Fibroblast of lung (primary cell): ENCODE measurements around the gene TFAM. TPM values are rescaled to one million over a fixed set of nuclear protein-coding genes. Genes with fewer than 3 reads are reported as not detected.
A peak's percentile ranks its signal among the peaks of the same experiment; 100 is the strongest.

Experiments
- DNase-seq, 2 donors: peaks; one replicate each; pipeline versions ENCODE4 v3.0.0 to v3.0.0-alpha.2; 2010; ENCODE audit warnings: low read depth in 2 of 2
- H2AFZ ChIP-seq: 2 replicates; pipeline ENCODE4 v1.5.1; 2012; ENCODE audit warnings: low read length, control low read depth, inconsistent platforms
- H3K27ac ChIP-seq: 2 replicates; pipeline ENCODE4 v1.5.1; 2011; ENCODE audit warnings: low read length, control low read depth; ENCODE audit not compliant: insufficient read depth
- H3K27me3 ChIP-seq: 2 replicates; pipeline ENCODE4 v1.5.1; 2011; ENCODE audit warnings: mild to moderate bottlenecking, low read length; ENCODE audit not compliant: control insufficient read depth, insufficient read depth
- H3K36me3 ChIP-seq: 2 replicates; pipeline ENCODE4 v1.5.1; 2011; ENCODE audit warnings: low read length; ENCODE audit not compliant: control insufficient read depth, insufficient read depth
- H3K4me1 ChIP-seq: 2 replicates; pipeline ENCODE4 v1.5.1; 2011; ENCODE audit warnings: low read length; ENCODE audit not compliant: control insufficient read depth, insufficient read depth; ENCODE audit errors: extremely low read depth
- H3K4me2 ChIP-seq: 2 replicates; pipeline ENCODE4 v1.5.1; 2011; ENCODE audit warnings: low read length, control low read depth; ENCODE audit not compliant: insufficient read depth; ENCODE audit errors: extremely low read depth
- H3K4me3 ChIP-seq, 4 experiments: fragments of 200-600 bp in 1 of 4; sonication (generic) in 1 of 4; replicated peaks in 1 of 4; 2 replicates each; pipeline ENCODE4 v1.5.1; 2011 to 2016; ENCODE audit warnings: low read length in 4 of 4, low read depth in 3 of 4, mild to moderate bottlenecking in 3 of 4, control low read depth in 2 of 4, inconsistent platforms in 1 of 4, mixed read lengths in 1 of 4; ENCODE audit not compliant: insufficient read depth in 1 of 4; ENCODE audit errors: control extremely low read depth in 1 of 4
- H3K79me2 ChIP-seq: 2 replicates; pipeline ENCODE4 v1.5.1; 2012; ENCODE audit warnings: mild to moderate bottlenecking, low read length, inconsistent platforms; ENCODE audit not compliant: control insufficient read depth, insufficient read depth
- H3K9ac ChIP-seq: 2 replicates; pipeline ENCODE4 v1.5.1; 2011; ENCODE audit warnings: mild to moderate bottlenecking, low read length, control low read depth; ENCODE audit not compliant: insufficient read depth
- H3K9me3 ChIP-seq: 2 replicates; pipeline ENCODE4 v1.5.1; 2012; ENCODE audit warnings: low read depth, low read length; ENCODE audit not compliant: control insufficient read depth, insufficient read depth
- H4K20me1 ChIP-seq: 2 replicates; pipeline ENCODE4 v1.5.1; 2011; ENCODE audit warnings: low read length; ENCODE audit not compliant: control insufficient read depth, insufficient read depth; ENCODE audit errors: extremely low read depth
- EZH2 ChIP-seq: IDR thresholded peaks from 2 replicates; pipeline ENCODE4 v1.5.1; 2012; ENCODE audit warnings: low read length, control low read depth, mild to moderate bottlenecking; ENCODE audit errors: missing control alignments
- polyA plus RNA-seq, 2 donors: library from polyadenylated mRNA; depleted of rRNA in 1 of 2; stranded (reverse) in 1 of 2; unstranded in 1 of 2; fragments of >200 nt; gene quantifications; 2 replicates each; pipeline ENCODE4 v1.2.1, GENCODE V29; 2011 to 2012; ENCODE audit warnings: missing spikeins in 1 of 2
- total RNA-seq: library from RNA; depleted of rRNA; stranded (reverse); fragments of >200 nt; gene quantifications from 2 replicates; pipeline ENCODE4 v1.2.1, GENCODE V29; 2014
- TF ChIP-seq, protein P1 (sequence below), 2 donors: IDR thresholded peaks in 1 of 2; conservative IDR thresholded peaks in 1 of 2; 1 replicate in 1 of 2; 2 replicates in 1 of 2; pipeline ENCODE4 v1.5.1; 2011 to 2012; ENCODE audit warnings: low read length in 2 of 2, control low read depth in 1 of 2, inconsistent platforms in 1 of 2, low read depth in 1 of 2, mild to moderate bottlenecking in 1 of 2

TFAM gene
- total and polyA plus RNA-seq, 2 donors (not counting 1 experiment from before 2014, with no cell fraction given): 14.9 to 21.1 TPM

DNA sequence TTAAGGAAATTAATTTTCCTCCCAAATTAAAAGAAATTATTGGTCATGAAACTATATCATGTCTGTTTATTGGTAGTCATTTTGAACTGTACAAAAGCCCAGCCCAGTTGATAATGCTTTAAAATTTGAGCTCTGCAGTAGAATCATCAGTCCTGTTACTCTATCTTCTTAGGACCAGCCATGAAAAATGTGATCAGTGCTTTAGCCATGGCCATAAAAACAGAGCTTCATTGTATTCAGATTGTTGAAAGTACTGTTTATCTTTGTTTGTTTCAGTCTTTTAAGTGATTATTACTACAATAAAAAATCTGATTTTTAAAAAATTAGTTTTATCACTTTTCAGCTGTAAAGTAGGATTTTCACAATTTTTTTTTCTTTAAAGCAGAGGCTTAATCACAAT is 13.7 kb upstream of the TFAM start:
- TF ChIP-seq, protein P1, sequence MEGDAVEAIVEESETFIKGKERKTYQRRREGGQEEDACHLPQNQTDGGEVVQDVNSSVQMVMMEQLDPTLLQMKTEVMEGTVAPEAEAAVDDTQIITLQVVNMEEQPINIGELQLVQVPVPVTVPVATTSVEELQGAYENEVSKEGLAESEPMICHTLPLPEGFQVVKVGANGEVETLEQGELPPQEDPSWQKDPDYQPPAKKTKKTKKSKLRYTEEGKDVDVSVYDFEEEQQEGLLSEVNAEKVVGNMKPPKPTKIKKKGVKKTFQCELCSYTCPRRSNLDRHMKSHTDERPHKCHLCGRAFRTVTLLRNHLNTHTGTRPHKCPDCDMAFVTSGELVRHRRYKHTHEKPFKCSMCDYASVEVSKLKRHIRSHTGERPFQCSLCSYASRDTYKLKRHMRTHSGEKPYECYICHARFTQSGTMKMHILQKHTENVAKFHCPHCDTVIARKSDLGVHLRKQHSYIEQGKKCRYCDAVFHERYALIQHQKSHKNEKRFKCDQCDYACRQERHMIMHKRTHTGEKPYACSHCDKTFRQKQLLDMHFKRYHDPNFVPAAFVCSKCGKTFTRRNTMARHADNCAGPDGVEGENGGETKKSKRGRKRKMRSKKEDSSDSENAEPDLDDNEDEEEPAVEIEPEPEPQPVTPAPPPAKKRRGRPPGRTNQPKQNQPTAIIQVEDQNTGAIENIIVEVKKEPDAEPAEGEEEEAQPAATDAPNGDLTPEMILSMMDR (conservative IDR thresholded peaks at IDR 0.05 in 1 of 2, IDR thresholded peaks at IDR 0.05 in 1 of 2; ENCODE audit: low read depth in 1 of 2, low read length in 2 of 2): no peak
- TF ChIP-seq EZH2: no peak
- H3K27ac ChIP-seq: no peak overlapping the region

DNA sequence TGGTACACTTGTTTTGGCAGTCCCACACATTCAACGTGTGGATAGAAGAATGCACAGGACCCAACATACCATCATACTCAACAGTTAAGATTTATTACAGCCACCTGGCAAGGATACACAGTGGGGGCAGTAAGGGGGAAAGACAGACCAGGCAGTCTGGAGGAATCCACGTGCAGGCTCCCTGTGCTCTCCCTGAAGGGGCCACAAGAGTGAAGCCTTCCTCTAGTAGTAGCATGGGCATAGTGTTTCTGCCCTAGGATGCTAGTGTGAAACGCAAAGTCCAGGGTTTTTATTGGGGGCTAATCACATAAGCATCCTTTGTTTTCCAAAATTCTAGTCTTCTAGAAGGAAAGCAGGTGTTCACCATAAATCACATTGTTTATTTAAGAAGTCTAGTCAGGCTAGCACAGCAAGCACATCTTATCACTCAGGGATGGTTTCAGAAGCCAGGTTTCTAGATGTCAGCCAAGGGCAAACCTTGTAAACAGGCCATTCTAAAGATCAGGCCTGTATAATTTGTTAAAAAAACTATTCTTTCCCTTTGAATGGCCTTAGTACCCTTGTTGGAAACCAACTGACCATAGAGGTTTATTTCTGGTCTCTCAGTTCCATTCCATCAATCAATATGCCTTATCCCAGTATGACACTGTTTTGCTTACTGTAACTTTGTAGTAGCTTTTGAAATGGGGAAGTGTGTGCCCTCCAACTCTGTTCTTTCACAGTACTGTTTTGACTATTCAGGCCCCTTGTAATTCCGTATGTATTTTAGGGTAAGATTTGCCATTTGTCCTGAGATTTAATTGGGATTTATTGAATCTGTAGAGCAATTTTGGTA is 12.4 kb upstream of the TFAM start:
- no peak overlapping the region for H2AFZ ChIP-seq
- H3K9ac ChIP-seq: no peak overlapping the region
- no peak overlapping the region for H3K4me3 ChIP-seq
- no peaks in the 10 kb centered on the region for H3K79me2 ChIP-seq
- no peaks in the 10 kb centered on the region for H3K27me3 ChIP-seq
- H3K36me3 ChIP-seq: no peaks in the 10 kb centered on the region
- H4K20me1 ChIP-seq: no peaks in the 10 kb centered on the region
- TF ChIP-seq, protein P1 (conservative IDR thresholded peaks at IDR 0.05 in 1 of 2, IDR thresholded peaks at IDR 0.05 in 1 of 2; ENCODE audit: low read depth in 1 of 2, low read length in 2 of 2): no peak
- no peak for TF ChIP-seq EZH2
- H3K4me2 ChIP-seq: no peak overlapping the region
- no peaks in the 10 kb centered on the region for H3K4me1 ChIP-seq
- no peak overlapping the region for H3K27ac ChIP-seq
- no peak for DNase-seq
- no peaks in the 10 kb centered on the region for H3K9me3 ChIP-seq

More for the DNA sequence above, 13.7 kb upstream of the TFAM start:
- H3K27me3 ChIP-seq: no peaks in the 10 kb centered on the region
- no peak for DNase-seq
- H3K9me3 ChIP-seq: no peaks in the 10 kb centered on the region
- no peaks in the 10 kb centered on the region for H4K20me1 ChIP-seq
- no peak overlapping the region for H3K4me3 ChIP-seq
- H3K4me2 ChIP-seq: no peak overlapping the region
- no peaks in the 10 kb centered on the region for H3K4me1 ChIP-seq
- no peak overlapping the region for H2AFZ ChIP-seq
- H3K9ac ChIP-seq: no peak overlapping the region
- H3K36me3 ChIP-seq: no peaks in the 10 kb centered on the region
- H3K79me2 ChIP-seq: no peaks in the 10 kb centered on the region

DNA sequence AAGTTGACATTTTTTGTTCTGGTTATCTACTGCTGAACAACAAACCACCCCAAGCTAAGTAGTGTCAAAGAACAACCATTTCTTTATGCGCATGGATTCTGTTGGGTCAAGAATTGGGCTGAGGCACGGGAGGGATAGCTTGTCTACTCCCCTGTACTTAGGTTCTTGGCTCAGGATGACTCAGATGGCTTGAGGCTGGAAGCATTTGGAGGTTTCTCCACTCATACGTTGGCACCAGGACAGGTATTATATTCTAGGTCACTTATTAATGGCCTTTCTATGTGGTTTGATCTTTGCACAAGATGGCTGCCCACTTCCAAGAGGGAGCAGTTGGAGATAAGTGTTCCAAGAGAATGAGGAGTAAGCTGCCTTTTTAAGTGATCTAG is 11.8 kb upstream of the TFAM start:
- H3K4me3 ChIP-seq: no peak overlapping the region
- DNase-seq: peak in 1 of 2 donors; percentile 27
- no peaks in the 10 kb centered on the region for H4K20me1 ChIP-seq
- no peaks in the 10 kb centered on the region for H3K36me3 ChIP-seq
- H3K27me3 ChIP-seq: no peaks in the 10 kb centered on the region
- H2AFZ ChIP-seq: no peak overlapping the region
- H3K79me2 ChIP-seq: no peaks in the 10 kb centered on the region
- no peak overlapping the region for H3K27ac ChIP-seq
- no peaks in the 10 kb centered on the region for H3K4me1 ChIP-seq
- no peak overlapping the region for H3K9ac ChIP-seq
- H3K9me3 ChIP-seq: no peaks in the 10 kb centered on the region
- TF ChIP-seq, protein P1 (conservative IDR thresholded peaks at IDR 0.05 in 1 of 2, IDR thresholded peaks at IDR 0.05 in 1 of 2; ENCODE audit: low read depth in 1 of 2, low read length in 2 of 2): no peak
- no peak for TF ChIP-seq EZH2
- no peak overlapping the region for H3K4me2 ChIP-seq
